Pancreas (tissue), 10 donors: ENCODE measurements around the gene POLR2M. TPM values are rescaled to one million over a fixed set of nuclear protein-coding genes. Genes with fewer than 3 reads are reported as not detected.

Experiments
- ATAC-seq, 4 donors: fragments of 200-7000 bp; cut with Tn5 transposase; one replicate each; pipeline versions ENCODE4 v1.8.0 to v1.9.1; 2020; ENCODE audit warnings: mild to moderate bottlenecking in 4 of 4, moderate library complexity in 4 of 4
- DNase-seq, 6 donors: peaks; one replicate each; pipeline ENCODE4 v3.0.0-alpha.2; 2020
- FAIRE-seq: peaks from 2 replicates; lab custom pipeline; 2012; peaks lifted over from hg19 to GRCh38; lab: Jason Lieb, UNC
- H3K27ac ChIP-seq, 4 donors: fragments of 200-600 bp; sonication (generic); 1 replicate in 3 of 4; 2 replicates in 1 of 4; pipeline versions ENCODE4 v1.5.0 to v1.8.0; 2020
- H3K27me3 ChIP-seq, 4 donors: fragments of 200-600 bp; one replicate each; pipeline ENCODE4 v1.8.0; 2021
- H3K36me3 ChIP-seq, 3 donors: fragments of 200-600 bp; sonication (generic) in 1 of 3; one replicate each; pipeline versions ENCODE4 v1.5.0 to v1.8.0; 2020 to 2021
- H3K4me1 ChIP-seq, 3 donors: fragments of 200-600 bp; one replicate each; pipeline ENCODE4 v1.8.0; 2021
- H3K4me3 ChIP-seq, 4 donors: fragments of 200-600 bp; sonication (generic) in 2 of 4; one replicate each; pipeline versions ENCODE4 v1.5.0 to v1.8.0; 2020 to 2021
- H3K9me3 ChIP-seq, 4 donors: fragments of 200-600 bp; one replicate each; pipeline ENCODE4 v1.8.0; 2021
- CTCF ChIP-seq, 4 donors: fragments of 200-600 bp; sonication (generic) in 3 of 4; IDR thresholded peaks; one replicate each; pipeline versions ENCODE4 v1.5.0 to v1.8.0; 2021; ENCODE audit warnings: antibody characterized with exemption in 4 of 4
- WGBS, 2 donors: extraction: QIAGEN DNeasy Blood & Tissue Kit; methylation state at CpG; one replicate each; pipeline ENCODE4 v1.1.7; 2013; 5-methylcytosine and 5-hydroxymethylcytosine counted together
- intact Hi-C, 3 donors: fragments of 100-400 bp; cut with DNase I; formaldehyde crosslinking; loops; one replicate each; pipeline versions ENCODE4 v1.11.1 to v1.14.2; 2022
- polyA plus RNA-seq, 2 donors: library from polyadenylated mRNA; stranded (reverse); fragments of 200-250 nt; gene quantifications; one replicate each; pipeline ENCODE4 v1.2.3, GENCODE V29; 2013
- total RNA-seq, 6 donors: library from RNA; stranded (reverse); fragmentation: NEBNext Ultra II Directional in 4 of 6; extraction: Animal tissue kit (Norgen Biotek cat#: 25700) in 4 of 6; gene quantifications; one replicate each; pipeline versions ENCODE4 v1.2.1 to v1.2.4, GENCODE V29; 2021 to 2023
- donor health status: healthy with polysubstance abuse.
- donor health status: DM: no; HTN: no; CAD: no; lungs with moderate emphysema.
- donor health status: DM: no; HTN: no; CAD: no.
- donor health status: control.
- donor health status: control.
- donor health status: Bipolar disorder and iron deficiency.
- donor health status: DM: yes; HTN: yes; CAD: no.
- donor health status: DM: no; HTN: no; CAD: no.
- donor health status: DM: no; HTN: no; CAD: no.
- donor health status: DM: yes; HTN: yes; CAD: no.

Gene POLR2M
- total and polyA plus RNA-seq, 8 donors, result 30.3 to 54.1 (median 40.6) TPM

GRCh38 chr15:57738734-57739237 is 32.3 kb downstream of the POLR2M start:
- WGBS, 2 donors, result 66 to 75% methylated on average over 1 of the region's 1 CpG
- intact Hi-C loops, result no loop called here

GRCh38 chr15:57740048-57740447 is 33.5 kb downstream of the POLR2M start:
- H3K27me3 ChIP-seq, result no peaks in the 10 kb centered on the region
- H3K4me3 ChIP-seq, result no peak overlapping the region
- no peaks in the 10 kb centered on the region for H3K36me3 ChIP-seq
- no peaks in the 10 kb centered on the region for H3K4me1 ChIP-seq
- no peak for FAIRE-seq
- WGBS, 2 donors, result 79 to 88% methylated on average over 4 of the region's 4 CpGs
- no peak for DNase-seq
- no peaks in the 10 kb centered on the region for H3K9me3 ChIP-seq
- no peak for TF ChIP-seq CTCF (IDR thresholded peaks at IDR 0.05)
- no peak overlapping the region for H3K27ac ChIP-seq
- ATAC-seq, result no peak
- intact Hi-C loops, result loop anchor here in 1 of 3 donors (10.0 kb wide), 1 partner anchor 335 kb away; no protein-coding TSS in a partner anchor

More at GRCh38 chr15:57738734-57739237, 32.3 kb downstream of the POLR2M start:
- Histone ChIP-seq H3K4me3 (no peak overlapping the region), H3K27me3 (no peaks in the 10 kb centered on the region), H3K27ac (no peak overlapping the region), H3K36me3 (no peaks in the 10 kb centered on the region), H3K9me3 (no peaks in the 10 kb centered on the region), H3K4me1 (no peaks in the 10 kb centered on the region)
- FAIRE-seq, result no peak
- TF ChIP-seq CTCF (IDR thresholded peaks at IDR 0.05), result no peak
- ATAC-seq, result no peak
- DNase-seq, result no peak

- ATAC-seq, result no peak
- no peaks in the 10 kb centered on the region for H3K9me3 ChIP-seq
- no peak overlapping the region for H3K27ac ChIP-seq
- intact Hi-C loops, result loop anchor here in 1 of 3 donors (10.0 kb wide), 1 partner anchor 334 kb away; no protein-coding TSS in a partner anchor
- no peaks in the 10 kb centered on the region for H3K27me3 ChIP-seq
- 42 to 45% methylated on average over 3 of the region's 3 CpGs for WGBS, 2 donors
- no peak for DNase-seq
- TF ChIP-seq CTCF (IDR thresholded peaks at IDR 0.05), result no peak
- no peaks in the 10 kb centered on the region for H3K36me3 ChIP-seq
- H3K4me1 ChIP-seq, result no peaks in the 10 kb centered on the region
- H3K4me3 ChIP-seq, result no peak overlapping the region
- no peak for FAIRE-seq
Measured at GRCh38 chr15:57741089-57741488, 34.6 kb downstream of the POLR2M start.

- Histone ChIP-seq H3K9me3 (no peaks in the 10 kb centered on the region), H3K27ac (no peak overlapping the region), H3K36me3 (no peaks in the 10 kb centered on the region), H3K27me3 (no peaks in the 10 kb centered on the region), H3K4me3 (no peak overlapping the region), H3K4me1 (no peaks in the 10 kb centered on the region)
- no peak for TF ChIP-seq CTCF (IDR thresholded peaks at IDR 0.05)
- DNase-seq (no peak), ATAC-seq (no peak), FAIRE-seq (no peak)
- 84% methylated on average over 4 of the region's 4 CpGs for WGBS, 2 donors
- intact Hi-C loops, result loop anchor here in 1 of 3 donors (10.0 kb wide), 1 partner anchor 331 kb away; no protein-coding TSS in a partner anchor
Measured at GRCh38 chr15:57743424-57743823, 36.9 kb downstream of the POLR2M start.

- intact Hi-C loops, result loop anchor here in 1 of 3 donors (10.0 kb wide), 1 partner anchor 328 kb away; no protein-coding TSS in a partner anchor
- no peak for TF ChIP-seq CTCF (IDR thresholded peaks at IDR 0.05)
- Histone ChIP-seq H3K4me1 (no peaks in the 10 kb centered on the region), H3K4me3 (no peak overlapping the region), H3K9me3 (no peaks in the 10 kb centered on the region), H3K27ac (no peak overlapping the region), H3K27me3 (no peaks in the 10 kb centered on the region), H3K36me3 (no peaks in the 10 kb centered on the region)
- DNase-seq (no peak), FAIRE-seq (no peak), ATAC-seq (no peak)
- WGBS, 2 donors, result 79 to 91% methylated on average over 9 of the region's 9 CpGs
Measured at GRCh38 chr15:57746786-57747185, 40.3 kb downstream of the POLR2M start.
